ENCODE results near the gene IL4R. TPM values are rescaled to one million over a fixed set of nuclear protein-coding genes. Genes with fewer than 3 reads are reported as not detected.

The IL4R gene
- total and polyA plus RNA-seq, 2 of the 13 experiments (the other 11 are each of a cell fraction or from before 2014, with no cell fraction given): 15.9 to 49.6 TPM

DNA sequence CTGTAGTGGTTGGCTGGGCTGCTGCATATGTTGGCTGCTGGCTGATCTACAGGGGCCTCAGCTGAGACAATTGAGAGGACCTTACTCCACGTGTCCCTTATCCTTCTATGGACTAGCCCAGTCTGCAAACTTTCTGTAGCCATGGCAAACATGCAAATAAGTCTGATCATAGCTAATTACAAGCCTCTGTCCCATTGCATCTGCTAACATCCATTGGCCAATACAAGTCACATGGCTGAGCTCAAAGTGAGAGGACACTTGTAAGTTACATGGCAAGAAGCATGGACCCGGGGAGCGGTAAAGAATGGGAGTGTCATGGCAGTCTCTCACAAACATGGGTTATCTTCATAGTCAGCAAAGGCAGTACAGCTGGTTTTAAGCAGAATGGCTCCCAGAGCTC is 11.6 kb upstream of the IL4R start (continued):
- TF ChIP-seq, protein P1, sequence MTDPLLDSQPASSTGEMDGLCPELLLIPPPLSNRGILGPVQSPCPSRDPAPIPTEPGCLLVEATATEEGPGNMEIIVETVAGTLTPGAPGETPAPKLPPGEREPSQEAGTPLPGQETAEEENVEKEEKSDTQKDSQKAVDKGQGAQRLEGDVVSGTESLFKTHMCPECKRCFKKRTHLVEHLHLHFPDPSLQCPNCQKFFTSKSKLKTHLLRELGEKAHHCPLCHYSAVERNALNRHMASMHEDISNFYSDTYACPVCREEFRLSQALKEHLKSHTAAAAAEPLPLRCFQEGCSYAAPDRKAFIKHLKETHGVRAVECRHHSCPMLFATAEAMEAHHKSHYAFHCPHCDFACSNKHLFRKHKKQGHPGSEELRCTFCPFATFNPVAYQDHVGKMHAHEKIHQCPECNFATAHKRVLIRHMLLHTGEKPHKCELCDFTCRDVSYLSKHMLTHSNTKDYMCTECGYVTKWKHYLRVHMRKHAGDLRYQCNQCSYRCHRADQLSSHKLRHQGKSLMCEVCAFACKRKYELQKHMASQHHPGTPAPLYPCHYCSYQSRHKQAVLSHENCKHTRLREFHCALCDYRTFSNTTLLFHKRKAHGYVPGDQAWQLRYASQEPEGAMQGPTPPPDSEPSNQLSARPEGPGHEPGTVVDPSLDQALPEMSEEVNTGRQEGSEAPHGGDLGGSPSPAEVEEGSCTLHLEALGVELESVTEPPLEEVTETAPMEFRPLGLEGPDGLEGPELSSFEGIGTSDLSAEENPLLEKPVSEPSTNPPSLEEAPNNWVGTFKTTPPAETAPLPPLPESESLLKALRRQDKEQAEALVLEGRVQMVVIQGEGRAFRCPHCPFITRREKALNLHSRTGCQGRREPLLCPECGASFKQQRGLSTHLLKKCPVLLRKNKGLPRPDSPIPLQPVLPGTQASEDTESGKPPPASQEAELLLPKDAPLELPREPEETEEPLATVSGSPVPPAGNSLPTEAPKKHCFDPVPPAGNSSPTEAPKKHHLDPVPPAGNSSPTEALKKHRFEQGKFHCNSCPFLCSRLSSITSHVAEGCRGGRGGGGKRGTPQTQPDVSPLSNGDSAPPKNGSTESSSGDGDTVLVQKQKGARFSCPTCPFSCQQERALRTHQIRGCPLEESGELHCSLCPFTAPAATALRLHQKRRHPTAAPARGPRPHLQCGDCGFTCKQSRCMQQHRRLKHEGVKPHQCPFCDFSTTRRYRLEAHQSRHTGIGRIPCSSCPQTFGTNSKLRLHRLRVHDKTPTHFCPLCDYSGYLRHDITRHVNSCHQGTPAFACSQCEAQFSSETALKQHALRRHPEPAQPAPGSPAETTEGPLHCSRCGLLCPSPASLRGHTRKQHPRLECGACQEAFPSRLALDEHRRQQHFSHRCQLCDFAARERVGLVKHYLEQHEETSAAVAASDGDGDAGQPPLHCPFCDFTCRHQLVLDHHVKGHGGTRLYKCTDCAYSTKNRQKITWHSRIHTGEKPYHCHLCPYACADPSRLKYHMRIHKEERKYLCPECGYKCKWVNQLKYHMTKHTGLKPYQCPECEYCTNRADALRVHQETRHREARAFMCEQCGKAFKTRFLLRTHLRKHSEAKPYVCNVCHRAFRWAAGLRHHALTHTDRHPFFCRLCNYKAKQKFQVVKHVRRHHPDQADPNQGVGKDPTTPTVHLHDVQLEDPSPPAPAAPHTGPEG (CRISPR knock-in tag; IDR thresholded peaks at IDR 0.05): no peak

GRCh38 chr16:27303256-27304100 is 10.3 kb upstream of the IL4R start:
- no peak for DNase-seq (ENCODE audit: low spot score)
- Histone ChIP-seq H3K36me3 (replicated peaks in 1 of 2; ENCODE audit: control insufficient read depth in 1 of 2, insufficient read depth in 2 of 2, low read length in 2 of 2) (no peaks in the 10 kb centered on the region), H3K4me3 (replicated peaks in 1 of 3; ENCODE audit: insufficient read depth in 1 of 3, low read depth in 2 of 3, low read length in 3 of 3) (no peak overlapping the region), H3K4me2 (ENCODE audit: low read depth, low read length) (no peak overlapping the region), H4K20me1 (ENCODE audit: insufficient read depth, low read length) (no peaks in the 10 kb centered on the region), H3K4me1 (ENCODE audit: insufficient read depth, low read length) (no peaks in the 10 kb centered on the region), H3K79me2 (ENCODE audit: insufficient read depth, low read length) (no peaks in the 10 kb centered on the region), H3K27me3 (ENCODE audit: control insufficient read depth in 1 of 2, insufficient read depth in 2 of 2, low read length in 2 of 2) (no peaks in the 10 kb centered on the region; a peak in 2 of 5 replicates), H3K9ac (ENCODE audit: insufficient read depth, low read depth, low read length) (no peak overlapping the region), H3K27ac (ENCODE audit: extremely low read length, insufficient read depth, low read length) (no peak overlapping the region), H2AFZ (ENCODE audit: low read length) (no peak overlapping the region), H3K9me3 (ENCODE audit: low read length) (no peaks in the 10 kb centered on the region)
- no peak for FAIRE-seq
- ChIA-PET CTCF (ENCODE audit: low intra/inter-chr PET ratio, low total read pairs) (no interaction called here), POLR2A (no interaction called here)
- in situ Hi-C loops (cut with HindIII; ENCODE audit: extremely low pct_ligation_motif_present, low pct_unique_long_range_greater_than_20kb): no loop called here
- ATAC-seq: no peak
- TF ChIP-seq ZNF841 (CRISPR knock-in tag; IDR thresholded peaks at IDR 0.05; ENCODE audit: borderline replicate concordance): no peak
- 48% methylated on average over 12 of the region's 12 CpGs for WGBS (ENCODE audit: low lambda C conversion rate)
- intact Hi-C loops (cut with micrococcal nuclease; ENCODE audit: unreplicated experiment): no loop called here
- BruUV-seq (replicated peaks): no TSS peak

Data from HepG2 (cell line).